ENCODE measurements around the gene MRPL14.
A peak's percentile ranks its signal among the peaks of the same experiment; 100 is the strongest.
"Not testable (repeated sequence)": the region's sequence is repeated elsewhere in the genome, so short reads cannot be mapped to it uniquely, and the experiment has no call there.

The MRPL14 gene

GRCh38 chr6:44102527-44102926 lies 24.7 kb downstream of the MRPL14 start:
- DNase-seq (ENCODE audit: low read depth in 2 of 3, low spot score in 1 of 3), result no peak

DNA sequence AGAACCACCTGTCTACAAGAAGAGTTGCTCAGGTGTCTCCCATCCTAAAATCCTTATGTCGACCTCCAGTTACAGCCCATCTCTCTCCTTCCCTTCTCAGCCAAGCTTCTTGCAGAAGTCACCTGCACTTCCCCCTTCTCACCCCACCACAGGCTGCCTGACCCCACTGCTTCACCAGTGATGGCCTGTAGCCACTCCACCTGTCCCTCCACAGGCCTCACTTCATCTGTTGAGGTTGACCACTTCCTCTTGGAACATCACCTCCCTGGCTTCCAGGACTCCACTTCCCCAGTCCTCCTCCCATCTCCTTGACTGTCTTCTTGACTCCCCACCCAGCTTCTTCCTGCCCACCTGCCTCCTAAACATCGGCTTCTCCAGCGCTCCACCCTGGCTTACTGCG lies 25.4 kb downstream of the MRPL14 start:
- DNase-seq (ENCODE audit: low read depth in 2 of 3, low spot score in 1 of 3), result no peak

- DNase-seq (ENCODE audit: low read depth in 2 of 3, low spot score in 1 of 3), result no peak
Observed at GRCh38 chr6:44100088-44100550, 27.1 kb downstream of the MRPL14 start.

- DNase-seq (ENCODE audit: low read depth in 2 of 3, low spot score in 1 of 3), result no peak
Observed at GRCh38 chr6:44099192-44099591, 28.1 kb downstream of the MRPL14 start.

DNA sequence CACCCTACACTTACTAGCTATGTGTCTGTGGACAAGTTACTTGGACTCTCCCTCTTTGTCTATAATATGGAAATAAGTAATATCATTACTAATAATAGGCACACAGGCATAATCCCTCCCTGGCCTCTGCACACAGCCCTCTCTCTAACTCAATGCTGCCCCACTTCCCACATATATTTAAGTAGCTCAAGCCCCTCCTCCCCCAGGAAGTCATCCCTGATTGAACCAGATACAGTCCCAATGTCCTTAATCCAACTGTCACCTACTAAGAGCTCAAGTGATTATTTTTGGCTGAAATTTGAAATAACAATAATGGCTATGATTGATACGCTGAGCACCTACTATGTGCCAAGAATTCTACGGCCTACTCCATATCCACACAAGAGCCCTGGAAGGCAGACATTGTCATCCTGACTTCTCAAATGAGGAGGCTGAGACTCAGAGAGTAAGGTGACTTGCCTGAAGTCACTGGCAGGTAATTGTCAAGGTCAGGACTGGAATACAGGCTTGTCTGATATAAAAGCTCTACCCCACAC lies 29.4 kb downstream of the MRPL14 start:
- DNase-seq (ENCODE audit: low read depth in 2 of 3, low spot score in 1 of 3), result no peak

DNA sequence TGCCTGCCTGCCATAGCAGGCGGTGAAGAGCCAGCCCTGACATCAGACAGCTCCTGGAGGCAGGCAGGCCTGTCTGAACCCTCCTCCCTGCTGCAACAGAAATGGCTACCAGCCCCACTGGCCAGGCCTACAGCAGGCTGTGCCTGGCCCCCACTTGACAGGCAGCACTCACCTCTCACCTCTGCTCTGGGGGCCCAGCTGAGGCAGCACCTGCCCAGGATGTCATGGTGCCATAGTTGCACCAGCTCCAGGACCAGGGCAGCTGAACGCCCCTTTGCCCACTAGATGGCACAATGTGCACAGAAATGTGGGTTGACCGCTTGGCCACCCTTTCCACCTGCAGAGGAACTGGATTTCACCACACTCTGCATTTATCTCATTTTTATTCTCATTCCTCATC lies 30.6 kb downstream of the MRPL14 start:
- peak; percentile 61 to 69 (median 64) for DNase-seq (ENCODE audit: low read depth in 2 of 3, low spot score in 1 of 3)

- not testable (repeated sequence) for DNase-seq (ENCODE audit: low read depth in 2 of 3, low spot score in 1 of 3)
Observed at GRCh38 chr6:44095243-44095623, 32.0 kb downstream of the MRPL14 start.

DNA sequence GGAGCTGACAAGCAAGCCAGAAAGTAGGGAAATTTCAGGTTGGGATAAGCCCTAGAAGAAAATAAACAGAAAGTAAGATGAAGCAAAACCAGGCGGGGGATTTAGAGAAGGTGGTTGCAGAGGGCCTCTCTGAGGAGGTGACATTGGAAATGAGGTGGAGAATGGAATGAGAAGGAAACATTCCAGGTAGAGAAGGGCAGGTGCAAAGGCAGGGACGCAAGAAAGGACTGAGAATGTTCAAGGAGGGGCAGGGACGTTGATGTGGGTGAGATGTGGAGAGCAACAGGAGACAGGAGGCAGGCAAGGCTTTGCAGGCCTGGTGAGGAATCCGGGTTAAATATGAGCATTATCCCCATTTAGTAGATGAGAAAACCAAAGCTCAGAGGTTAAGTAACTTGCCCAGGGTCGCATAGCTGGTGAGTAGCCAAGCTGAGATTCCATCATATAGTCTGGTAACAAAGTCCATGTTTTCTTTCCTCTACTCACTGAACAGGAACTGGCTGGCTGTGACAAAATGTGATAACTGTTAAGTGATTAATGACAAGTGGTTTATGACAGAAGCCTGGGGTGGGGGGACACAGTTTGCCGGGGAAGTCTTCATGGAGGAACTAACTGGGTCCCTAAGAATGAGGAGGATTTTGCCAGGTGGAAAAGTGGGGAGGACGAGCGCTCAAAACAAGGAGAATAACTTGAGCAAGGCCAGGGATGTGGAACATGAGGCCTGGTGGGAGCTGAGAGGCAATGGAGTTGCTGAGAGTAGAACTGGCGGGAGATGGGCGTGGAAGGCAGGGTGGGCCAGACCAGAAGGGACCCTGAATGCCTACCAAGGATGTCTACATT lies 32.6 kb downstream of the MRPL14 start:
- no peak for DNase-seq (ENCODE audit: low read depth in 2 of 3, low spot score in 1 of 3)

GRCh38 chr6:44093750-44094402 lies 33.4 kb downstream of the MRPL14 start:
- no peak for DNase-seq (ENCODE audit: low read depth in 2 of 3, low spot score in 1 of 3)

DNA sequence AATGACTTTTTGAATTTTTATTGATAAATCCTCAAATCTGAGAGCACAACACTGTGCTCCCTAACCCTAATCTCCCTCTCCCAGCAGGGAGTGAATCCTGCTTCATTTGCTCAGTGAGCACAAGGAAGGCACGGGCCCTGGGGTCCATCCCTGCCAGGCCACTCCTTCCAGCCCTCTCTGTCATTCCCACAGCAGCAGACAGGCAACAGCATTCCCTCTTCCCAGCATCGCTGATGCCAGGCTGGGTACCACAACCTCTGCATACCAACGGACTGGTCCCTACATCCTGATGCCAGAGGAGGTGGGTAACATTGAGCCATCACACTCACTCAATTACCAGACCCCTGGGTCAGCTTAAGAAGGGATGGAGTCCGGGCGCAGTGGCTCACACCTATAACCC lies 34.2 kb downstream of the MRPL14 start:
- no peak for DNase-seq (ENCODE audit: low read depth in 2 of 3, low spot score in 1 of 3)

GRCh38 chr6:44091981-44092884 lies 35.0 kb downstream of the MRPL14 start:
- DNase-seq (ENCODE audit: low read depth in 2 of 3, low spot score in 1 of 3), result no peak

DNA sequence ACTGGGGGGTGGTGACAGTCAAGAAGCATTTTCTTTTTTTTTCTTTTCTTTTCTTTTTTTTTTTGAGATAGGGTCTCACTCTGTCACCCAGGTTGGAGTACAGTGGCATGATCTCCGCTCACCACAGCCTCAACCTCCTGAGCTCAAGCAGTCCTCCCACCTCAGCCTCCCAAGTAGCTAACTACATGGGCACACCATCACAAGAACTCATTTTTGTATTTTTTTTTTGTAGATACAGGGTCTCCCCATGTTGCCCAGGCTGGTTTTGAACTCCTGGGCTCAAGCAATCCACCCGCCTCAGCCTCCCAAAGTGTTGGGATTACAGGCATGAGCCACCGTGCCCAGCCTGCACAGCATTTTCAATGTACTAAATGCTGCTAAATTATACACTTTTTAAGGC lies 35.9 kb downstream of the MRPL14 start:
- DNase-seq (ENCODE audit: low read depth in 2 of 3, low spot score in 1 of 3), result not testable (repeated sequence)

GRCh38 chr6:44090465-44090864 lies 36.8 kb downstream of the MRPL14 start:
- DNase-seq (ENCODE audit: low read depth in 2 of 3, low spot score in 1 of 3), result no peak

DNA sequence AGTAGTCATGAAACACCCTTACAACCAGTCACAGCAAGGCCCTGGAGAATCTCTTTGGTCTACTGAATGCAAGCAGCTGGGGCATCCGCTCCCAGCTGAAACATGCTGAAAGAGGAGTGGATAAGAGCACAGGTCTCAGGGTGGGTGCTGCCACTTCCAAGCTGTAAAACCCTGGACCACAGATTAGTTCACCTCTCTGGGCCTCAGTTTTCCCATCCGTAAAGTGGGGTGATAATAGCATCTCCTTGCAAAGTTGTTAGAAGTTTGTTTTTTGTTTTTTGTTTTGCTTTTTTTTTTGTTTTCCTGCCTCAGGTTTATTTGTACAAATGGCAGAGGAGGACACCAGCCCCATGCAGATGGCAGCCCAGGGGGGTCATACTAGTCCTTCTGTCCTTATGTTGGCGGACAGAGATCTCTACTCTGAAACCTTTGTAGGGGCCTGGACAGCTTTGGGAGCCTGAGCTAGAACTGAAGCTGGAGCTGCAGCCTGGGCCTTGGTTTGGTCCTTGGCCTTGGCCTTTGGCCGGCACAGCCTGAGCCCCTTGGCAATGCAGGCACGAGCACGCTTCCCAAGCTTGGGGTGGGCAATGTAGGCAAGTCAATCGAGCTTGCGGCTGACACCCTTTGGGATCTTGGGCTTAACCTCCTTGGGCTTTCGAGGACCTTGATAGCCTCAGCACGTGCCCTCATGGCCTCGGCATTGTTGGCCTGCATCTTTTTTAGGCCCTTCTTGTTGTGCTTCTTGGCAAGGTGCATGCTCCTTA lies 38.2 kb downstream of the MRPL14 start:
- no peak for DNase-seq (ENCODE audit: low read depth in 2 of 3, low spot score in 1 of 3)

DNA sequence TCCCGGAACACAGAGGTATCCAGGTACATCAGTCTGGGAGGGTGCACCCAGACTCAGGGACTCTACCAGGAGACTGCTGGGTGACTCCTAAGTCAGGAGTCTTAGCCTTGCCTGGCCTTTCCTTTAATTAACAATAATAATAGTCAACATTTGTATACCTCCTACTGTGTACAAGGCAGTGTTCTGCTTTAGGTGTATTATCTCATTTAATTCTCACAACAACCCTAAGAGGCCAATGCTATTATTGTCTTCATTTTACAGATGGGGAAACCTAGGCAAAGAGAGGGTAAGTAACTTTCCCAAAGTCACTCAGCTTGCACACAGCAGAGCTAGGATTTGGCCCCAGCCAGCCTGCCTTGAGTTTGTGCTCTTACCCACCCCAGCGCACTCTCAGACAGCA lies 39.6 kb downstream of the MRPL14 start:
- DNase-seq (ENCODE audit: low read depth in 2 of 3, low spot score in 1 of 3), result no peak

GRCh38 chr6:44086931-44087574 lies 40.2 kb downstream of the MRPL14 start:
- no peak for DNase-seq (ENCODE audit: low read depth in 2 of 3, low spot score in 1 of 3)

GRCh38 chr6:44085219-44085618 lies 42.0 kb downstream of the MRPL14 start:
- no peak for DNase-seq (ENCODE audit: low read depth in 2 of 3, low spot score in 1 of 3)

- DNase-seq (ENCODE audit: low read depth in 2 of 3, low spot score in 1 of 3), result no peak
Observed at GRCh38 chr6:44084231-44085014, 42.8 kb downstream of the MRPL14 start.

DNA sequence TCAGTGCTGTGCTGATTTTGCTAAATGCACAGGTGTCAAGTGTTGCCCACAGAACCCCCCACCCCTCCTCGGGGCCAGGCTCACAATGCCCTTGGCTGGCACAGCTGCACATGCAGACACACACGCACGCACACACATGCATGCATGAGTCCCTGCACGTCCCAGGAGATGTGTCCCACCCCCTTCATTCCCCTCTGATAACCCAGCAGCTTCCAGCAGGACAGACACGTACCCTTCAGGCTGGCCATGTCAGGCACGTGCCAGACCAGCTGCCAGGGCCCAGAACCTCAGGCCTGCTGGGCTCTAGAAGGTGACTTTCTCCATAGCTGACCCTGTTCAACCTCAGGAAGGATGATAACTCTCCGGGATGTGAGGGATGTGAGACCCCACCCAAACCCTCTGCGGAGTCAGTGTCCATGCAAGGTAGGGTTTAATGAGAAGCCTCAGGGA lies 44.4 kb downstream of the MRPL14 start:
- no peak for DNase-seq (ENCODE audit: low read depth in 2 of 3, low spot score in 1 of 3)
